Ovary (tissue), 3 donors: ENCODE measurements around the gene BMS1.

ENCODE experiments used
- EP300 ChIP-seq: sonication (generic); formaldehyde crosslinking; IDR thresholded peaks from one replicate; pipeline ENCODE4 v1.6.1; 2017; ENCODE audit warnings: antibody characterized with exemption
- POLR2A ChIP-seq: fragments of 450-650 bp; IDR thresholded peaks from one replicate; pipeline ENCODE4 v1.6.1; 2017; ENCODE audit warnings: antibody characterized with exemption, mild to moderate bottlenecking, moderate library complexity
- TF ChIP-seq, protein P1 (sequence below), 3 donors: fragments of 450-650 bp in 2 of 3; fragments of 200-600 bp in 1 of 3; IDR thresholded peaks; one replicate each; pipeline versions ENCODE4 v1.5.1 to v1.8.0; 2016 to 2022; ENCODE audit warnings: antibody characterized with exemption in 3 of 3, mild to moderate bottlenecking in 1 of 3
- donor health status: DM: no; HTN: no; CAD: no.

DNA sequence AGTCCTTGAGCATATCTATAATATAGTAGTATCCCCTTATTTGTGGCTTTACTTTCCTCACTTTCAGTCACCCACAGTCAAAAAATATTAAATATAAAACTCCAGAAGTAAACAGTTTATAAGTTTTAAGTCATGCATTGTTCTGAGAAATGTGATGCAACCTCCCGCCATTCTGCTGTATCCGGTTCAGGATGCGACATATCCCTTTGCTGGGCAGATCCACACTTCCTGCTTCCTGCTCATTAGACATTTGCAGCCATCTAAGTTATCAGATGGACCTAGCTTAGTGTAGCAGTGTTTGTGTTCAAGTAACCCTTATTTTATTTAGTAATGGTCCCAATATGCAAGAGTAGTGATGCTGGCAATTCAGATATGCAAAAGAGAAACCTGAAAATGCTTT, 38.9 kb upstream of the BMS1 start:
- no peak for TF ChIP-seq EP300
- TF ChIP-seq POLR2A, result no peak
- TF ChIP-seq, protein P1, sequence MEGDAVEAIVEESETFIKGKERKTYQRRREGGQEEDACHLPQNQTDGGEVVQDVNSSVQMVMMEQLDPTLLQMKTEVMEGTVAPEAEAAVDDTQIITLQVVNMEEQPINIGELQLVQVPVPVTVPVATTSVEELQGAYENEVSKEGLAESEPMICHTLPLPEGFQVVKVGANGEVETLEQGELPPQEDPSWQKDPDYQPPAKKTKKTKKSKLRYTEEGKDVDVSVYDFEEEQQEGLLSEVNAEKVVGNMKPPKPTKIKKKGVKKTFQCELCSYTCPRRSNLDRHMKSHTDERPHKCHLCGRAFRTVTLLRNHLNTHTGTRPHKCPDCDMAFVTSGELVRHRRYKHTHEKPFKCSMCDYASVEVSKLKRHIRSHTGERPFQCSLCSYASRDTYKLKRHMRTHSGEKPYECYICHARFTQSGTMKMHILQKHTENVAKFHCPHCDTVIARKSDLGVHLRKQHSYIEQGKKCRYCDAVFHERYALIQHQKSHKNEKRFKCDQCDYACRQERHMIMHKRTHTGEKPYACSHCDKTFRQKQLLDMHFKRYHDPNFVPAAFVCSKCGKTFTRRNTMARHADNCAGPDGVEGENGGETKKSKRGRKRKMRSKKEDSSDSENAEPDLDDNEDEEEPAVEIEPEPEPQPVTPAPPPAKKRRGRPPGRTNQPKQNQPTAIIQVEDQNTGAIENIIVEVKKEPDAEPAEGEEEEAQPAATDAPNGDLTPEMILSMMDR (IDR thresholded peaks at IDR 0.05), result no peak
